Measurements from ENCODE around the gene KRTAP2-3. TPM values are rescaled to one million over a fixed set of nuclear protein-coding genes. Genes with fewer than 3 reads are reported as not detected.
"Not testable (repeated sequence)": the region's sequence is repeated elsewhere in the genome, so short reads cannot be mapped to it uniquely, and the experiment has no call there.

Gene KRTAP2-3
- total RNA-seq, 1 donor from 2014 or later: not detected

DNA sequence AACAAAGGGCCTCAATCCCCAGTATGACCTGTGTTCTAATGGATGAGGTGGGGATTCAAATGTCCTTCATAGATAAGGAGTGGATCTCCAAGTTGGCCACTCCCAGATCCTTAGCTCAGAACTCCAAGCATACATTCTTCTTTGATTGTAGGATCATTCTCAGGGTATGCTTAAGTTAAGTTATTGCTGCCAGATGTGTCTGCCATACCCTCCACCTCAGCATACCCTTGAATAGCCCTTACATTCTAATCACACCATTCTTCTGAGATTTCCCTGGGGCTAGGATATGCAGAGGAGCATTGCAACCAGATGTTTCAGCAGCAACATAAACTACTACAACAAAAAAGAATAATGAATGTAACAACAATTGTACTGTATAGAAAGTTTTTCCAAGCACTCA lies 7.4 kb upstream of the KRTAP2-3 start:
- ATAC-seq (ENCODE audit: low read depth) (no peak), DNase-seq (no peak)
- intact Hi-C loops (cut with micrococcal nuclease): no loop called here
- H3K27ac Mint-ChIP-seq: no peak overlapping the region
- no peaks in the 10 kb centered on the region for H3K4me1 Mint-ChIP-seq
- H3K36me3 Mint-ChIP-seq (ENCODE audit: low read depth): no peaks in the 10 kb centered on the region
- POLR2A ChIA-PET: no interaction called here
- H3K9me3 Mint-ChIP-seq: no peaks in the 10 kb centered on the region
- TF ChIP-seq, protein P1, sequence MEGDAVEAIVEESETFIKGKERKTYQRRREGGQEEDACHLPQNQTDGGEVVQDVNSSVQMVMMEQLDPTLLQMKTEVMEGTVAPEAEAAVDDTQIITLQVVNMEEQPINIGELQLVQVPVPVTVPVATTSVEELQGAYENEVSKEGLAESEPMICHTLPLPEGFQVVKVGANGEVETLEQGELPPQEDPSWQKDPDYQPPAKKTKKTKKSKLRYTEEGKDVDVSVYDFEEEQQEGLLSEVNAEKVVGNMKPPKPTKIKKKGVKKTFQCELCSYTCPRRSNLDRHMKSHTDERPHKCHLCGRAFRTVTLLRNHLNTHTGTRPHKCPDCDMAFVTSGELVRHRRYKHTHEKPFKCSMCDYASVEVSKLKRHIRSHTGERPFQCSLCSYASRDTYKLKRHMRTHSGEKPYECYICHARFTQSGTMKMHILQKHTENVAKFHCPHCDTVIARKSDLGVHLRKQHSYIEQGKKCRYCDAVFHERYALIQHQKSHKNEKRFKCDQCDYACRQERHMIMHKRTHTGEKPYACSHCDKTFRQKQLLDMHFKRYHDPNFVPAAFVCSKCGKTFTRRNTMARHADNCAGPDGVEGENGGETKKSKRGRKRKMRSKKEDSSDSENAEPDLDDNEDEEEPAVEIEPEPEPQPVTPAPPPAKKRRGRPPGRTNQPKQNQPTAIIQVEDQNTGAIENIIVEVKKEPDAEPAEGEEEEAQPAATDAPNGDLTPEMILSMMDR (IDR thresholded peaks at IDR 0.05): no peak
- H3K27me3 Mint-ChIP-seq: peaks cover 4% of the 10 kb centered on the region
- CTCF ChIA-PET: no interaction called here
- no peak overlapping the region for H3K4me3 Mint-ChIP-seq

- Mint-ChIP-seq H3K4me3 (no peak within 1 kb of the TSS), H3K27ac (no peak within 1 kb of the TSS), H3K36me3 (ENCODE audit: low read depth) (no peaks in the 10 kb centered on the region), H3K9me3 (no peaks in the 10 kb centered on the region), H3K27me3 (peaks cover 7% of the 10 kb centered on the region), H3K4me1 (no peaks in the 10 kb centered on the region)
- ATAC-seq (ENCODE audit: low read depth) (no peak), DNase-seq (no peak)
- CTCF ChIA-PET: no interaction called here
- intact Hi-C loops (cut with micrococcal nuclease): no loop called here
- TF ChIP-seq, protein P1 (IDR thresholded peaks at IDR 0.05): no peak
- POLR2A ChIA-PET: no interaction called here
These were observed 6.1 kb upstream of the KRTAP2-3 start, which contains the start of gene KRTAP2-4 for GRCh38 chr17:41065829-41066624. Gene KRTAP2-4 (minus strand): TSS chr17:41065879. CDS start chr17:41065845, 34 bp downstream.

DNA sequence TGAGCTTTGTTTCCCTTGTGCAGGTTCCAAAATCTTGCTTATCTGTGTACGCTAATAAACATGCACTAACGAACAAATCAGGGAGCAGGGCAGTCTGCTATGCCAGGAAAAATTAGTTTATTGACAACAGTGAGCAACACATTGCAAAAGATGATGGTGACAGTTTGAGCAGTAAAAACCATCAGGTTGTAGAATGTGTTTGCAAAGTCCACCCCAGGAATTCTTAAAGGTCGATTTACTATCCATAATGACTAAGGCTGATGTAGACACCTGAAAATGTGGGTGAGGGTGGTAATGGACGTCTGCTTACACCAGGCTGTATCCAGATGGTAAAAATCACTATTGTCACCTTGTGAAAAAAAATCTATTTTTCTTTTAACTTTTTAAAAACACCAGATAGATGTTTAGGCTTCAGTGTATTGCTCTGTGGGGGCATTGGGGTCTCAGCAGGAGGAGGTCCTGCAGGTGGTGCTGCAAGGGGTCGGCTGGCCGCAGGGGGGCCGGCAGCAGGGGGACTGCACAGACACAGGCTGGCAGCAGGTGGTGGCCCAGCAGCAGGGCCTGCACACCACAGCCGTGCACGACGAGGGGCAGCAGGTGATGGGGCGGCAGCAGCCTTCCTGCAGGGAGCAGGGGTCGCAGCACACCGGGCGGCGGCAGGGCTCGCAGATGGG lies 5.2 kb upstream of the KRTAP2-3 start:
- H3K36me3 Mint-ChIP-seq (ENCODE audit: low read depth); POLR2A ChIA-PET; H3K27ac Mint-ChIP-seq: not testable (repeated sequence)

DNA sequence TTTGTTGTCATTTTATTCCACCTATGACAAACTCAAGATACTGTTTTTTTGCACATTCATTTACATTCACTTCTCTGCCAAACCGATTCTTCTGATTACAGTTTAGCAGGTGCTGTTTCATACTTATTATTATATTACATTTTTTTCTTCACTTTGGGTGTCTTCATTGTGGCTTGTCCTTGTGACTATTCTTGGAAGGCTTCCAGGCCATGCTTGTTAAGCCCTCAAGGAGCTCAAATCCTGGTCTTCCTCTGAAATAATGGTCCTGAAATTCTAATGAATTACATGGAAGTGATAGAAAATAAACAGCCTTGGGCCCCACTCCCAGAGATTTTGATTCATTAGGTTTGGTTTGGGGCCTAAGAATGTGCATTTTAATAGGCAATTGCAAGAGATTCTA lies 4.4 kb upstream of the KRTAP2-3 start:
- no peaks in the 10 kb centered on the region for H3K36me3 Mint-ChIP-seq (ENCODE audit: low read depth)
- H3K27ac Mint-ChIP-seq: no peak overlapping the region
- intact Hi-C loops (cut with micrococcal nuclease): no loop called here
- H3K4me3 Mint-ChIP-seq: no peak overlapping the region
- peaks cover 19% of the 10 kb centered on the region for H3K27me3 Mint-ChIP-seq
- no peaks in the 10 kb centered on the region for H3K4me1 Mint-ChIP-seq
- TF ChIP-seq, protein P1 (IDR thresholded peaks at IDR 0.05): no peak
- DNase-seq (no peak), ATAC-seq (ENCODE audit: low read depth) (no peak)
- ChIA-PET POLR2A (no interaction called here), CTCF (no interaction called here)
- no peaks in the 10 kb centered on the region for H3K9me3 Mint-ChIP-seq

More for the DNA sequence above, 5.2 kb upstream of the KRTAP2-3 start:
- ATAC-seq (ENCODE audit: low read depth); DNase-seq; CTCF ChIA-PET; H3K4me1 Mint-ChIP-seq; H3K4me3 Mint-ChIP-seq; H3K9me3 Mint-ChIP-seq; intact Hi-C loops (cut with micrococcal nuclease): not testable (repeated sequence)
- peaks cover 14% of the 10 kb centered on the region for H3K27me3 Mint-ChIP-seq

DNA sequence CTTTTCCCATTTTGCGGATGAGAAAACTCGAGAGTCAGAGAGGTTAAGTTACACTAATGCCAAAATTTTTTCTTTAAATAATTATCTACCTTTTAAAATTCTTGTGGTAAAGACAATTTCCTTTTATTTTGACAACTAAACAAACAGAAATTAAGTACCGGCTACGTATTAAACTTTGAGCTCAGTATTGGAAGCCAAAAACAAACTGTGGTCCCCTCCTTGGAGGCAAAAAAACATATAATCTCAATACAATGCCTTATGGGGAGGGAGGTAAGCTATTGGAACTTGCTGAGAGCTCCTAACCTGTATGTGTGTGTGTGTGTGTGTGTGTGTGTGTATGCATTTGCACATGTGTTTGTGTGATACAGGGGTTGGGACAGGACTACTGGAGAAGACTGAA lies 3.5 kb upstream of the KRTAP2-3 start:
- Mint-ChIP-seq H3K9me3 (no peaks in the 10 kb centered on the region), H3K27me3 (peaks cover 27% of the 10 kb centered on the region), H3K4me3 (no peak overlapping the region), H3K4me1 (no peaks in the 10 kb centered on the region), H3K27ac (no peak overlapping the region), H3K36me3 (ENCODE audit: low read depth) (no peaks in the 10 kb centered on the region)
- ATAC-seq (ENCODE audit: low read depth) (no peak), DNase-seq (no peak)
- TF ChIP-seq, protein P1 (IDR thresholded peaks at IDR 0.05): no peak
- intact Hi-C loops (cut with micrococcal nuclease): no loop called here
- ChIA-PET POLR2A (no interaction called here), CTCF (no interaction called here)
